Thoracic aorta (tissue), 2 donors: ENCODE data around the gene PAF1. TPM values are rescaled to one million over a fixed set of nuclear protein-coding genes. Genes with fewer than 3 reads are reported as not detected.

Experiments
- ATAC-seq: fragments of 150-250 bp; one replicate; pipeline ENCODE4 v1.8.0; 2017; ENCODE audit warnings: low read depth; ENCODE audit not compliant: insufficient number of reproducible peaks, low FRiP score
- DNase-seq: peaks from one replicate; pipeline ENCODE4 v3.0.0-alpha.2; 2020; ENCODE audit warnings: low spot score
- H3K27ac ChIP-seq, 2 donors: fragments of 200-600 bp; sonication (generic); 1 replicate in 1 of 2; 2 replicates in 1 of 2; pipeline ENCODE4 v1.5.1; 2016; ENCODE audit warnings: mild to moderate bottlenecking in 2 of 2, moderate library complexity in 2 of 2
- H3K27me3 ChIP-seq: fragments of 200-600 bp; sonication (generic); replicated peaks from 2 replicates; pipeline ENCODE4 v1.6.0; 2016; ENCODE audit warnings: mild to moderate bottlenecking; ENCODE audit not compliant: insufficient read depth
- H3K36me3 ChIP-seq: fragments of 200-600 bp; sonication (generic); one replicate; pipeline ENCODE4 v1.5.1; 2016
- H3K4me1 ChIP-seq, 2 donors: fragments of 200-600 bp; sonication (generic); 1 replicate in 1 of 2; 2 replicates in 1 of 2; pipeline versions ENCODE4 v1.5.1 to v1.6.0; 2016; ENCODE audit warnings: low read depth in 2 of 2, mild to moderate bottlenecking in 1 of 2; ENCODE audit not compliant: control insufficient read depth in 1 of 2
- H3K4me3 ChIP-seq: fragments of 200-600 bp; sonication (generic); 2 replicates; pipeline ENCODE4 v1.5.1; 2016; ENCODE audit warnings: mild to moderate bottlenecking
- H3K9me3 ChIP-seq: fragments of 200-600 bp; sonication (generic); 2 replicates; pipeline ENCODE4 v1.5.1; 2016
- total RNA-seq, 2 donors: library from RNA; depleted of rRNA; stranded (reverse); fragments of >200 nt; gene quantifications; one replicate each; pipeline versions ENCODE4 v1.1.0 to v1.2.3, GENCODE V29; 2016
- TF ChIP-seq, protein P1 (sequence below): fragments of 200-600 bp; sonication (generic); IDR thresholded peaks from one replicate; pipeline ENCODE4 v1.5.1; 2019; ENCODE audit warnings: antibody characterized with exemption

PAF1 gene
- total RNA-seq, 2 donors from 2014 or later, result 25.7 to 34.5 TPM

DNA sequence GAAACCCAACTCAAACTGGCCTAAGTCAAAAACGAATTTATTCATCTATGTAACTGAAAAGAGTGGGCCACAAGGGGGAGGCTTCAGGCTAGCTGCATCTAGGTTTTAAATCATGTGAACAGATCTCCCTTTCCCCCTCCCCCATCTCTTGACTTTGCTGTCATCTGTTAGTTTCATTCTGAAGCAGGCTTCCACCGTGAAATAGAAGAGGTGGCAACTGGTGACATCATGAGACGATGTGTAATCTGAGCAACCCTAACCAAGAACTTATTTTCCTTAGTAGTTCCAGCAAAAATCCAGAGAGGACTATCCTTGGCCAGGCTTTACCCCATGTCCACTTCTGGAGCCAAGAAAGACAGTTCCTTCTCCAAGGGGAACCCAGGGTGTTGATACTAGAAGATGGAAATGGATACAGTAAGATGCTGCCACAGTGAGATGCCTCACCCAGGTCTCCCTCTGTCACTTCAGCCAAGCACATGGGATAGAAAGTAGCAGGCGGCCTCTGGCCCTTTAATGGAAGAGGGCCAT is 39.3 kb downstream of the PAF1 start:
- Histone ChIP-seq H3K4me1 (peaks cover 0 to 19% of the 10 kb centered on the region in 2 donors), H3K27ac (no peak overlapping the region)
- TF ChIP-seq, protein P1, sequence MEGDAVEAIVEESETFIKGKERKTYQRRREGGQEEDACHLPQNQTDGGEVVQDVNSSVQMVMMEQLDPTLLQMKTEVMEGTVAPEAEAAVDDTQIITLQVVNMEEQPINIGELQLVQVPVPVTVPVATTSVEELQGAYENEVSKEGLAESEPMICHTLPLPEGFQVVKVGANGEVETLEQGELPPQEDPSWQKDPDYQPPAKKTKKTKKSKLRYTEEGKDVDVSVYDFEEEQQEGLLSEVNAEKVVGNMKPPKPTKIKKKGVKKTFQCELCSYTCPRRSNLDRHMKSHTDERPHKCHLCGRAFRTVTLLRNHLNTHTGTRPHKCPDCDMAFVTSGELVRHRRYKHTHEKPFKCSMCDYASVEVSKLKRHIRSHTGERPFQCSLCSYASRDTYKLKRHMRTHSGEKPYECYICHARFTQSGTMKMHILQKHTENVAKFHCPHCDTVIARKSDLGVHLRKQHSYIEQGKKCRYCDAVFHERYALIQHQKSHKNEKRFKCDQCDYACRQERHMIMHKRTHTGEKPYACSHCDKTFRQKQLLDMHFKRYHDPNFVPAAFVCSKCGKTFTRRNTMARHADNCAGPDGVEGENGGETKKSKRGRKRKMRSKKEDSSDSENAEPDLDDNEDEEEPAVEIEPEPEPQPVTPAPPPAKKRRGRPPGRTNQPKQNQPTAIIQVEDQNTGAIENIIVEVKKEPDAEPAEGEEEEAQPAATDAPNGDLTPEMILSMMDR, result no peak

DNA sequence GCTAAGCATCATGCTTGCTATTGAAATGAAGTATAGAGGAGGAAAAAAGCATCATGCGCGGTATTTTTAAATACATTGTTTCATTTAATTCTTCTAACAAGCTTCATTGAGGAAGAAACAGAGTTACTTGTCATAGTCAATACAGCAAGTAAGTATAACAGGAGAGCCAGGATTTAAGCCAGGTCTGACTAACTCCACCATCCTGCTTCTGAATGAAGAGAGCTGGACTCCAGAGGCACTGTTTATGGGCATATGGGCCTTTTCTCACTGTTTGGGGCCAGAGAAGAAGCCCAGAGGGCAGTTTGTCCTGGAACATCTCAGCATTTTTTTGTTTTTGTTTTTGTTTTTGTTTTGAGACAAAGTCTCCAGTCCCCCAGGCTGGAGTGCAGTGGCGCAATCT is 40.8 kb downstream of the PAF1 start:
- Histone ChIP-seq H3K27ac (no peak overlapping the region), H3K36me3 (peaks cover 18% of the 10 kb centered on the region), H3K4me1 (peaks cover 6 to 33% of the 10 kb centered on the region in 2 donors), H3K27me3 (no peaks in the 10 kb centered on the region), H3K9me3 (no peaks in the 10 kb centered on the region), H3K4me3 (no peak overlapping the region)
- TF ChIP-seq, protein P1, result no peak
- DNase-seq, result no peak
- no peak for ATAC-seq

More for the DNA sequence above, 39.3 kb downstream of the PAF1 start:
- DNase-seq (no peak), ATAC-seq (peak; percentile 47)
- peaks cover 32% of the 10 kb centered on the region for H3K36me3 ChIP-seq
- no peak overlapping the region for H3K4me3 ChIP-seq
- no peaks in the 10 kb centered on the region for H3K27me3 ChIP-seq
- H3K9me3 ChIP-seq, result no peaks in the 10 kb centered on the region

DNA sequence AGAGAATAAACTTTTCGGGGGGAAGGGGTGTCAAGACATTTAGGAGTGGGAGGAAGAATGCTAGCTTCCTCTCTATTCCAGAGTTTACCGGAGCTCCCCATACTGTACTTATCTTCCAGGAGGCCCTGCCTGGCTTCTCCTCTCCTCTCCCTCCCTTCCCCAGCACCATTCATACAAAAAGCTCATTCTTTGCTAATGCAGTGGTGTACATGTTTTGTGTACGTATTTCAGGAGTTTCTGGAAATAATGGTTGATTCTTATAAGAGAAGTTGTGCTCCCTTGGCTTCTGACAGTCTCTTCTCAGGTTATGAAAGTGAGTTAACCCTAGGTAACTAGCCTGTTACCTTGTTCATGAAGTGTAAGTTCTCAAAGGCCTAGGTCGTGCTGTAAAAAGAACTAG is 41.6 kb downstream of the PAF1 start:
- Histone ChIP-seq H3K9me3 (no peaks in the 10 kb centered on the region), H3K4me3 (no peak overlapping the region), H3K27ac (no peak overlapping the region), H3K36me3 (peaks cover 12% of the 10 kb centered on the region), H3K4me1 (peaks cover 9 to 42% of the 10 kb centered on the region in 2 donors), H3K27me3 (no peaks in the 10 kb centered on the region)
- DNase-seq (no peak), ATAC-seq (no peak)
- TF ChIP-seq, protein P1, result no peak

DNA sequence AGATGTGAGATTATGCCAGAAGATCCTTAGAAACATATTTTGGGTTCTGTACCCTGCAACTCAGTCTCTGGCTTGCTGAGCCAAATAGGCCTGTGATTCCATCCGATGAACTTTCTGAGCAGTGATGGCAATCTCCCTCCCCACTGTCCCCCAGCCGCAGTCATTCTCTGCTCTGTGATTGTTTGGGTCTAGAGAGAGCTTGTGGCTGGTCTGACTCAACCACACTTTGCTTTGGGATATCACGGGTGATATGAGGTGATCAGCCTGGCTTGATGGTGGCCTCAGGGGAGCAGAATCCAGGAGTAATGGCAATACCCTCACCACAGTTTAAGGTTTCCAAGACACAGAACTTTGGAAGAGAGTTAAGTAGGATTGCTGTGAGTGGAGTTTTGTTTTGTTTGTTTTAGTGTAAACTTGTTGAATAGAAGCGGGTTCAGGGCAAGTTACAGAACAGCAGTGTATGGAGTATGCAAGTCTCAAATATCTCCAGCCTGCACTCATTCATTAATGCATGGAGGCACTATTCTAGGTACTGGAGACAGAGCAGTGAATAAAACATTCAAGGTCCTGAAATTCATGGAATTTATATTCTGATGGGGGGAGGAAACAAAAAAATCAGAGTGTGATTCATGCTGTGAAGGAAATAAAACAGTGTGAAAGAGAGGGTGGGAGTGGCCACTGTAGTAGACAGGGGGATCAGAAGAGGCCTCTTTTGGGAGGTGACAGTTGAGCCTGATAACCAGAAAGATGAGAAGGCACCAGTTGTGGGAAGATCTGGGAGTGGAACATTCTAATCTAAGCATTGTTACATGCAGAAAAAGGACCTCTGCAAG is 43.4 kb downstream of the PAF1 start:
- DNase-seq, result no peak
- Histone ChIP-seq H3K9me3 (no peaks in the 10 kb centered on the region), H3K4me1 (peaks cover 20 to 57% of the 10 kb centered on the region in 2 donors), H3K4me3 (no peak overlapping the region), H3K27ac (no peak overlapping the region), H3K27me3 (no peaks in the 10 kb centered on the region), H3K36me3 (peaks cover 6% of the 10 kb centered on the region)
- no peak for ATAC-seq
- TF ChIP-seq, protein P1, result no peak

DNA sequence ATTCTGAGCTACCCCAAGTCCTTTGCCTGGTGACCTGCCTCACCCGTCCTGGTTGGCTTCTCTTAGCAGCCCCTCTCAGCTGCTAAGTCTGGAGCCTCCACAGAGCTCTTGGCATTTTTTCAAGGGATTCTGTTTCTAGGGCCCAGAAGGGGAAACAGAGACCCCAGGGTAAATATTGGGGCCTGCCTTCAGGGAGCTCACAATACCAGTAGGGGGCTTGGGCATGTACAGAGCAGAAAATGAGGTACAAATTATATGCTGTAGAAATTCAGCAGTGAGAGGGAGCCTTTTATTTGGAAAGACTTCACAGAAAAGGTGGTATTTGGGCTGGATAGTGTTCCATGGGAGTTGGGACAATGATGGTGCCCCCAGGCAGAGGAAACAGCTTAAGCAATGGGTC is 45.0 kb downstream of the PAF1 start:
- H3K9me3 ChIP-seq, result no peaks in the 10 kb centered on the region
- H3K27me3 ChIP-seq, result no peaks in the 10 kb centered on the region
- H3K4me3 ChIP-seq, result no peak overlapping the region
- peaks cover 5% of the 10 kb centered on the region for H3K36me3 ChIP-seq
- TF ChIP-seq, protein P1, result no peak
- H3K27ac ChIP-seq, result peak overlapping the region in 1 of 2 donors; percentile 38
- ATAC-seq, result no peak
- peaks cover 22 to 54% of the 10 kb centered on the region in 2 donors for H3K4me1 ChIP-seq
- no peak for DNase-seq
